GM12878 (cell line): ENCODE measurements around the gene NR3C1. TPM values are rescaled to one million over a fixed set of nuclear protein-coding genes. Genes with fewer than 3 reads are reported as not detected.

Experiments used
- ATAC-seq: fragments of 200-7000 bp; cut with Tn5 transposase; 3 replicates; pipeline ENCODE4 v1.9.1; 2020; ENCODE audit warnings: mild to moderate bottlenecking, moderate library complexity
- BruUV-seq: library from RNA; stranded (reverse); fragments of 400-500 nt; replicated peaks from 2 replicates; lab custom pipeline; 2021; lab: Mats Ljungman, UMichigan
- CTCF ChIA-PET: fragments of 300-600 bp; sonication (Branson Sonifier 250); formaldehyde crosslinking; extraction: SDS; loops from one replicate; lab custom pipeline; 2021; ENCODE audit warnings: inconsistent platforms; lab: Yijun Ruan, JAX
- POLR2A ChIA-PET: fragments of 350-600 bp; formaldehyde crosslinking; extraction: SDS; loops from one replicate; lab custom pipeline; 2021; ENCODE audit warnings: inconsistent platforms; lab: Charles Lee
- RAD21 ChIA-PET: fragments of 300-600 bp; sonication (Branson Sonifier 250); formaldehyde crosslinking; loops from one replicate; lab custom pipeline; 2023; ENCODE audit warnings: antibody characterized with exemption; ENCODE audit not compliant: unreplicated experiment; lab: Charles Lee
- SMC1A ChIA-PET: fragments of 300-600 bp; sonication (Branson Sonifier 250); formaldehyde crosslinking; loops from one replicate; lab custom pipeline; 2023; ENCODE audit not compliant: unreplicated experiment, uncharacterized antibody; lab: Charles Lee
- DNase-seq: peaks from one replicate; pipeline ENCODE4 v3.0.0-alpha.2; 2011; ENCODE audit warnings: low read depth, low spot score
- FAIRE-seq: peaks from 3 replicates; lab custom pipeline; 2011; peaks lifted over from hg19 to GRCh38; lab: Jason Lieb, UNC
- H2AFZ ChIP-seq: 2 replicates; pipeline ENCODE4 v1.6.0; 2011; ENCODE audit warnings: low read depth, low read length, control low read depth; ENCODE audit not compliant: control insufficient read depth
- H3K27ac ChIP-seq: 2 replicates; pipeline ENCODE4 v1.5.1; 2011; ENCODE audit warnings: control low read depth; ENCODE audit not compliant: control insufficient read depth, insufficient read depth
- H3K27me3 ChIP-seq, 2 experiments: replicated peaks in 1 of 2; 2 replicates each; pipeline versions ENCODE4 v1.6.0 to v1.6.1; 2011; ENCODE audit warnings: low read length in 1 of 2; ENCODE audit not compliant: control insufficient read depth in 2 of 2, insufficient read depth in 2 of 2
- H3K36me3 ChIP-seq, 2 experiments: 2 replicates each; pipeline ENCODE4 v1.5.1; 2011; ENCODE audit warnings: low read length in 1 of 2; ENCODE audit not compliant: control insufficient read depth in 2 of 2, insufficient read depth in 2 of 2
- H3K4me1 ChIP-seq: 2 replicates; pipeline ENCODE4 v1.6.1; 2011; ENCODE audit warnings: mild to moderate bottlenecking, low read length, moderate library complexity, mixed read lengths; ENCODE audit not compliant: control insufficient read depth, insufficient read depth
- H3K4me2 ChIP-seq: 2 replicates; pipeline ENCODE4 v1.6.0; 2011; ENCODE audit warnings: control low read depth; ENCODE audit not compliant: control insufficient read depth, insufficient read depth
- H3K4me3 ChIP-seq: fragments of 200-600 bp; sonication (generic); 2 replicates; pipeline ENCODE4 v1.5.1; 2016
- H3K79me2 ChIP-seq: 2 replicates; pipeline ENCODE4 v1.6.0; 2011; ENCODE audit warnings: low read length; ENCODE audit not compliant: control insufficient read depth, insufficient read depth
- H3K9ac ChIP-seq: 2 replicates; pipeline ENCODE4 v1.8.0; 2011; ENCODE audit warnings: low read length, control low read depth, mixed read lengths; ENCODE audit not compliant: control insufficient read depth, insufficient read depth
- H3K9me3 ChIP-seq: replicated peaks from 3 replicates; pipeline ENCODE4 v1.5.1; 2011; ENCODE audit warnings: mild to moderate bottlenecking, low read length; ENCODE audit not compliant: control insufficient read depth, insufficient read depth
- H4K20me1 ChIP-seq: 2 replicates; pipeline ENCODE4 v1.6.0; 2011; ENCODE audit not compliant: control insufficient read depth, insufficient read depth
- BCLAF1 ChIP-seq: fragments of 450-650 bp; IDR thresholded peaks from 2 replicates; pipeline ENCODE4 v1.6.1; 2017; ENCODE audit warnings: antibody characterized with exemption, mild to moderate bottlenecking, moderate library complexity
- HDAC2 ChIP-seq: fragments of 200-600 bp; sonication (generic); IDR thresholded peaks from 2 replicates; pipeline ENCODE4 v1.6.1; 2017
- HDAC6 ChIP-seq: fragments of 200-600 bp; sonication (generic); IDR thresholded peaks from one replicate; pipeline ENCODE4 v1.8.0; 2017; ENCODE audit warnings: antibody characterized with exemption; ENCODE audit not compliant: unreplicated experiment
- NBN ChIP-seq: fragments of 450-650 bp; IDR thresholded peaks from 2 replicates; pipeline ENCODE4 v1.6.1; 2016
- POLR2AphosphoS2 ChIP-seq: IDR thresholded peaks from 2 replicates; pipeline ENCODE4 v1.6.1; 2011; ENCODE audit warnings: low read depth, mild to moderate bottlenecking, low read length, improper control_type of control experiment, moderate library complexity
- SIN3A ChIP-seq: IDR thresholded peaks from 2 replicates; pipeline ENCODE4 v1.6.1; 2012; ENCODE audit warnings: low read depth, low read length, improper control_type of control experiment
- TARDBP ChIP-seq: IDR thresholded peaks from 2 replicates; pipeline ENCODE4 v1.6.1; 2016; ENCODE audit warnings: borderline replicate concordance
- TBL1XR1 ChIP-seq: IDR thresholded peaks from 2 replicates; pipeline ENCODE4 v1.6.1; 2012; ENCODE audit warnings: low read depth, low read length, improper control_type of control experiment
- WRNIP1 ChIP-seq: IDR thresholded peaks from 2 replicates; pipeline ENCODE4 v1.6.1; 2011; ENCODE audit warnings: low read depth, low read length, improper control_type of control experiment, borderline replicate concordance
- ZBTB11 ChIP-seq: fragments of 450-650 bp; formaldehyde crosslinking; IDR thresholded peaks from 2 replicates; pipeline ENCODE4 v1.5.0; 2022; ENCODE audit warnings: mild to moderate bottlenecking, missing genetic modification characterization
- ZBTB40 ChIP-seq: fragments of 450-650 bp; IDR thresholded peaks from 2 replicates; pipeline ENCODE4 v1.6.1; 2016; ENCODE audit warnings: mild to moderate bottlenecking, moderate library complexity, borderline replicate concordance
- ZNF274 ChIP-seq: IDR thresholded peaks from one replicate; pipeline ENCODE4 v1.8.0; 2011; ENCODE audit not compliant: insufficient read length, insufficient read depth
- WGBS: methylation state at CpG from one replicate; pipeline ENCODE4 v1.1.6; 2016; ENCODE audit warnings: low lambda C conversion rate; ENCODE audit not compliant: insufficient replicate concordance, insufficient coverage; ENCODE audit errors: missing lambda C conversion rate; 5-methylcytosine and 5-hydroxymethylcytosine counted together
- in situ Hi-C: fragments of 300-500 bp; cut with MboI; formaldehyde crosslinking; loops from 9 replicates; pipeline ENCODE4 v1.14.3; 2018; ENCODE audit warnings: mixed read lengths
- intact Hi-C: fragments of 100-400 bp; cut with micrococcal nuclease; formaldehyde crosslinking; loops from one replicate; pipeline ENCODE4 v1.14.2; 2022; ENCODE audit not compliant: unreplicated experiment
- polyA plus RNA-seq, 11 experiments: library from polyadenylated mRNA; depleted of rRNA in 4 of 11; unstranded in 6 of 11; stranded (reverse) in 5 of 11; fragments of >200 nt; fragmentation: Nextera tagmentation in 4 of 11; fragmentation: Illumina TruSeq in 1 of 11; extraction: Ambion mirVana in 4 of 11; extraction: Trizol in 1 of 11; gene quantifications; 1 replicate in 1 of 11; 2 replicates in 10 of 11; pipeline versions ENCODE4 v1.2.1 to v1.2.3, GENCODE V29; 2011 to 2016; ENCODE audit warnings: inconsistent platforms in 2 of 11, missing spikeins in 2 of 11, low read depth in 1 of 11
- total RNA-seq, 4 experiments: library from RNA; depleted of rRNA in 3 of 4; stranded (reverse); fragments of >200 nt in 3 of 4; fragmentation: Illumina TruSeq in 1 of 4; extraction: Trizol in 1 of 4; gene quantifications; 2 replicates each; pipeline versions ENCODE4 v1.2.1 to v1.2.3, GENCODE V29; 2013 to 2021

Gene NR3C1
- total and polyA plus RNA-seq, 10 of the 15 experiments (the other 5 are each of a cell fraction or from before 2014, with no cell fraction given), result 49.7 to 141 (median 109) TPM

- 98% methylated on average over 3 of the region's 3 CpGs for WGBS
- peak overlapping the region; percentile 25; the same call in 1 of the 2 replicates for H3K27ac ChIP-seq
- H3K79me2 ChIP-seq, result peaks cover 99% of the 10 kb centered on the region
- no peaks in the 10 kb centered on the region for H3K27me3 ChIP-seq
- BruUV-seq, result no TSS peak
- peaks cover 9% of the 10 kb centered on the region for H4K20me1 ChIP-seq
- H3K4me1 ChIP-seq, result peaks cover 9% of the 10 kb centered on the region; the same call in 1 of the 2 replicates
- peak; percentile 28 for ATAC-seq
- H3K9me3 ChIP-seq, result no peaks in the 10 kb centered on the region; the same call in 1 of the 3 replicates
- H3K4me3 ChIP-seq, result no peak overlapping the region
- H2AFZ ChIP-seq, result no peak overlapping the region
- POLR2A ChIA-PET, result interaction anchor here (0.7 to 2.2 kb wide), 5 partner anchors 11 to 31 kb away, joined by 3 to 11 read pairs (median 3); no protein-coding TSS in a partner anchor
- FAIRE-seq, result no peak
- CTCF ChIA-PET, result no interaction called here
- H3K36me3 ChIP-seq, result peaks cover 4 to 23% of the 10 kb centered on the region in 2 experiments; a peak in 2 of 4 replicates
- RAD21 ChIA-PET, result interaction anchor here (0.7 to 1.3 kb wide), 7 partner anchors 12 to 95 kb away, joined by 3 to 6 read pairs (median 3); no protein-coding TSS in a partner anchor
- no peak overlapping the region for H3K9ac ChIP-seq
- SMC1A ChIA-PET, result interaction anchor here (0.6 to 2.9 kb wide), 12 partner anchors 10 to 452 kb away, joined by 3 to 17 read pairs (median 5); no protein-coding TSS in a partner anchor
- in situ Hi-C loops (no loop called here), intact Hi-C loops (no loop called here)
- no peak for DNase-seq
- H3K4me2 ChIP-seq, result no peak overlapping the region
- no peak for TF ChIP-seq ZBTB11 (CRISPR knock-in tag)
- TF ChIP-seq POLR2AphosphoS2, result 0 out of 2 replicates have a peak, but pooled peaks have one; percentile 2
- TF ChIP-seq HDAC2, result no peak
- TF ChIP-seq ZBTB40, result no peak
- no peak for TF ChIP-seq HDAC6
- no peak; the same call in 1 of the 2 replicates for TF ChIP-seq WRNIP1
- no peak for TF ChIP-seq SIN3A
- TF ChIP-seq ZNF274, result no peak
- no peak for TF ChIP-seq TBL1XR1
- no peak for TF ChIP-seq NBN
- no peak for TF ChIP-seq BCLAF1
- TF ChIP-seq TARDBP, result no peak
These were observed 27.2 kb downstream of the NR3C1 start for GRCh38 chr5:143376195-143376779.
